22Rv1 (cell line): ENCODE results near the gene RAB9A.
A peak's percentile ranks its signal among the peaks of the same experiment; 100 is the strongest.

Experiments used
- H3K27ac ChIP-seq: fragments of 450-650 bp; 2 replicates; pipeline ENCODE4 v1.5.1; 2017
- CTCF ChIP-seq: fragments of 450-650 bp; IDR thresholded peaks from 2 replicates; pipeline ENCODE4 v1.5.1; 2017; ENCODE audit warnings: mild to moderate bottlenecking
- ZFX ChIP-seq: fragments of 450-650 bp; IDR thresholded peaks from 2 replicates; pipeline ENCODE4 v1.6.1; 2017; ENCODE audit warnings: antibody characterized with exemption, borderline replicate concordance

The RAB9A gene

GRCh38 chrX:13688384-13688957, 457 bp upstream of the RAB9A start:
- no peak for TF ChIP-seq CTCF
- no peak for TF ChIP-seq ZFX
- peak overlapping the region; percentile 57; the same call in 1 of the 2 replicates for H3K27ac ChIP-seq

GRCh38 chrX:13689741-13690211, 848 bp downstream of the RAB9A start:
- TF ChIP-seq CTCF (no peak), ZFX (no peak)
- H3K27ac ChIP-seq = peak overlapping the region; percentile 57

DNA sequence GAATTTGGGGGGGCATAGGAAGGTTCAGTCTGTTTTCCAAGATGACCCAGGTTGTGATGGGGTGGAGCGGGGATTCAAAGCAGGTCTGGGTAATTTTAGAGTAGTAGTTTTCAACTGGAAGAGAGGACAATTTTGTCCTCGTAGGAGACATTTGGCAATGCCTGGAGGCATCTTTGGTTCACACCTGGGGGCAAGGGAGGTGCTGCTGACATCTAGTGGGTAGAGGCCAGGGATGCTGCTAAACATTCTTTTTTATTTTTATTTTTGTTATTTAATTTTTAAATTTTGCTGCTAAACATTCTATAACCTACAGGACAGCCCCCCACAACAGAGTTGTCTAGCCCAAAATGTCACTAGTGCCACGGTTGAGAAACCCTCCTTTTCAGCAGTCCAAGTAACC, 1.9 kb downstream of the RAB9A start:
- H3K27ac ChIP-seq = no peak overlapping the region
- TF ChIP-seq CTCF = no peak
- no peak for TF ChIP-seq ZFX

DNA sequence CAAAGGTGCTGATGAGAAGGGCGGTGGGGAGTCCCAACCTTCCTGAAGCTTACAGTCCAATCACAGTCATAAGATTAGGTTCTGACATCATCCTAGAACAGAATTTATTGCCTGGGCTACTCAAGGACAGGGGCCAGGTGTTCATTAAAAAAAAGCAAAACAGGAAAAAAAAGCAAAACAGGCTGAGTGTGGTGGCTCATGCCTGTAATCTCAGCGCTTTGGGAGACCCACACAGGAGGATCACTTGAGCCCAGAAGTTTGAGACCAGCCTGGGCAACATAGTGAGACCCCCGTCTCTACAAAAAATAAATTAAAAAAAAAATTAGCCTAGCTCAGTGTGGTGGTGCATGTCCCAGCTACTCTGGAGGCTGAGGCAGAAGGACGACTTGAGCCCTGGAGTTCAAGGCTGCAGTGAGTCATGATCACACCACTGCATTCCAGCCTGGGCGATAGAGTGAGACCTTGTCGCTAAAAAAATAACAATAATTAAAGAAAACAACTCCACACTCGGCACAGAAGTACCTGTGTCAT, 3.0 kb downstream of the RAB9A start:
- TF ChIP-seq ZFX = no peak
- no peak for TF ChIP-seq CTCF
- no peak overlapping the region for H3K27ac ChIP-seq

GRCh38 chrX:13692771-13693231, 3.9 kb downstream of the RAB9A start:
- H3K27ac ChIP-seq = no peak overlapping the region
- TF ChIP-seq CTCF (no peak), ZFX (no peak)

- TF ChIP-seq ZFX = no peak
- TF ChIP-seq CTCF = no peak
- H3K27ac ChIP-seq = no peak overlapping the region
These were observed 4.5 kb downstream of the RAB9A start for GRCh38 chrX:13693341-13693961.

DNA sequence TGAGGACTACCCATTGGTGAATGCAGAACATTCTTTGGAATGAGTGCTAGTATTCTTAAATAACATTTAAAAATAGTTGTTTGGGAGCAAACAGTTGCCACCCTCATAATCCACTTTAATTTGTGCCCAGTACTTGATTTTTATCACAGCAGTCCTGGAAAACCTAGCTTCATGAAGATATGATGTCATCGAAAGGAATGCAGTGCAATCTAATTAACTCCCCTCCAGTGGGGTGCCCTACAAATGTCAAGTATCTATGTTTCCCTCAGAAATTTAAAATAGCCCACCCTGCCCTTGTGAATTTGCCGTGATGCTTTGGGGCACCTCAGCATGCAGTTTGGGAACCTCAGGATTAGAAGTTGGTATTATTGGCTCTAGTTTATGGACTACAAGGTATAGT, 5.4 kb downstream of the RAB9A start:
- H3K27ac ChIP-seq = no peak overlapping the region
- TF ChIP-seq ZFX = no peak
- TF ChIP-seq CTCF = no peak
